OCI-LY7 (cell line): Measurements from ENCODE around the gene PES1. TPM values are rescaled to one million over a fixed set of nuclear protein-coding genes. Genes with fewer than 3 reads are reported as not detected.

Experiments
- BruUV-seq: library from RNA; stranded (reverse); fragments of 400-500 nt; replicated peaks from 2 replicates; lab custom pipeline; 2021; lab: Mats Ljungman, UMichigan
- CTCF ChIA-PET: fragments of 300-600 bp; sonication (Branson Sonifier 250); formaldehyde crosslinking; loops from one replicate; lab custom pipeline; 2022; ENCODE audit warnings: antibody characterized with exemption; ENCODE audit not compliant: unreplicated experiment; lab: Charles Lee
- POLR2A ChIA-PET: fragments of 300-600 bp; sonication (Branson Sonifier 250); formaldehyde crosslinking; loops from one replicate; lab custom pipeline; 2022; ENCODE audit warnings: antibody characterized with exemption; lab: Charles Lee
- DNase-seq: peaks from one replicate; pipeline ENCODE4 v3.0.0-alpha.2; 2015; ENCODE audit warnings: low spot score
- H2AFZ ChIP-seq: fragments of 200-600 bp; sonication (generic), shearing (Covaris generic); 2 replicates; pipeline ENCODE4 v1.6.1; 2014; ENCODE audit warnings: mild to moderate bottlenecking, antibody characterized with exemption, low read length, moderate library complexity
- H3K27ac ChIP-seq: fragments of 200-600 bp; sonication (generic); 2 replicates; pipeline ENCODE4 v1.5.1; 2014; ENCODE audit warnings: mixed run types, low read depth, mild to moderate bottlenecking, moderate library complexity, low read length, inconsistent platforms; ENCODE audit not compliant: poor library complexity, severe bottlenecking
- H3K36me3 ChIP-seq: fragments of 200-600 bp; sonication (generic); 2 replicates; pipeline ENCODE4 v1.6.1; 2014; ENCODE audit warnings: mild to moderate bottlenecking, antibody characterized with exemption, low read length, moderate library complexity, mixed read lengths; ENCODE audit not compliant: insufficient read depth
- H3K4me1 ChIP-seq: fragments of 200-600 bp; sonication (generic); 2 replicates; pipeline ENCODE4 v1.5.1; 2014; ENCODE audit warnings: mild to moderate bottlenecking, low read length; ENCODE audit not compliant: insufficient read depth, poor library complexity, severe bottlenecking
- H3K4me2 ChIP-seq: fragments of 200-600 bp; sonication (generic); 2 replicates; pipeline ENCODE4 v1.6.1; 2014; ENCODE audit warnings: mild to moderate bottlenecking, low read length
- H3K4me3 ChIP-seq: fragments of 200-600 bp; sonication (generic); 2 replicates; pipeline ENCODE4 v1.5.1; 2014; ENCODE audit warnings: mild to moderate bottlenecking, low read depth, low read length; ENCODE audit not compliant: poor library complexity, severe bottlenecking
- H3K79me2 ChIP-seq: fragments of 200-600 bp; sonication (generic); 2 replicates; pipeline ENCODE4 v1.6.1; 2016; ENCODE audit warnings: low read depth, mild to moderate bottlenecking, low read length, moderate library complexity, mixed read lengths; ENCODE audit not compliant: insufficient read depth
- H3K9me2 ChIP-seq: fragments of 200-600 bp; sonication (generic); 2 replicates; pipeline ENCODE4 v1.6.1; 2016; ENCODE audit warnings: mild to moderate bottlenecking, low read length, mixed read lengths; ENCODE audit not compliant: insufficient read depth
- H3K9me3 ChIP-seq: fragments of 200-600 bp; sonication (generic); 2 replicates; pipeline ENCODE4 v1.6.1; 2014; ENCODE audit warnings: mild to moderate bottlenecking, mixed run types, low read length, mixed read lengths
- H4K20me1 ChIP-seq: fragments of 200-600 bp; sonication (generic); 2 replicates; pipeline ENCODE4 v1.6.1; 2014; ENCODE audit warnings: mild to moderate bottlenecking, antibody characterized with exemption, low read length, moderate library complexity, mixed read lengths; ENCODE audit not compliant: insufficient read depth
- CTCF ChIP-seq: fragments of 200-600 bp; sonication (generic); conservative IDR thresholded peaks from 2 replicates; pipeline ENCODE4 v1.5.1; 2014; ENCODE audit warnings: mild to moderate bottlenecking, antibody characterized with exemption, low read length, moderate library complexity, mixed read lengths
- EZH2phosphoT487 ChIP-seq: fragments of 200-600 bp; sonication (generic); IDR thresholded peaks from 2 replicates; pipeline ENCODE4 v1.6.1; 2018; ENCODE audit warnings: low read depth, borderline replicate concordance, mild to moderate bottlenecking, mixed run types, antibody characterized with exemption, low read length, moderate library complexity, mixed read lengths
- intact Hi-C: fragments of 100-400 bp; cut with micrococcal nuclease; formaldehyde crosslinking; loops from one replicate; pipeline ENCODE4 v1.10.0; 2022; ENCODE audit not compliant: unreplicated experiment
- total RNA-seq, 2 experiments: library from RNA; depleted of rRNA in 1 of 2; stranded (reverse); fragments of >200 nt in 1 of 2; shearing (Covaris generic) in 1 of 2; gene quantifications; 2 replicates each; pipeline ENCODE4 v1.2.3, GENCODE V29; 2014 to 2022

Gene PES1
- total RNA-seq, 2 experiments from 2014 or later = 78.2 to 107 TPM

GRCh38 chr22:30538280-30538679, 53.4 kb downstream of the PES1 start:
- H3K27ac ChIP-seq = no peak overlapping the region
- CTCF ChIA-PET = no interaction called here
- no peak for DNase-seq
- intact Hi-C loops = no loop called here
- no peak overlapping the region for H2AFZ ChIP-seq
- no TSS peak for BruUV-seq
- H3K4me3 ChIP-seq = no peak overlapping the region
- no peaks in the 10 kb centered on the region for H3K9me2 ChIP-seq
- H3K4me1 ChIP-seq = no peaks in the 10 kb centered on the region
- no peaks in the 10 kb centered on the region for H3K36me3 ChIP-seq
- no peaks in the 10 kb centered on the region for H3K9me3 ChIP-seq
- TF ChIP-seq CTCF (no peak), EZH2phosphoT487 (no peak)
- POLR2A ChIA-PET = no interaction called here
- no peaks in the 10 kb centered on the region for H3K79me2 ChIP-seq
- H3K4me2 ChIP-seq = no peak overlapping the region
- H4K20me1 ChIP-seq = no peaks in the 10 kb centered on the region

GRCh38 chr22:30537083-30537731, 54.5 kb downstream of the PES1 start:
- no peaks in the 10 kb centered on the region for H3K9me3 ChIP-seq
- no peaks in the 10 kb centered on the region for H4K20me1 ChIP-seq
- H3K27ac ChIP-seq = no peak overlapping the region
- H3K4me2 ChIP-seq = no peak overlapping the region
- no peak overlapping the region for H3K4me3 ChIP-seq
- ChIA-PET POLR2A (no interaction called here), CTCF (interaction anchor here (0.6 kb wide), 1 partner anchor 52 kb away, joined by 3 read pairs; no protein-coding TSS in a partner anchor)
- no peak overlapping the region for H2AFZ ChIP-seq
- H3K4me1 ChIP-seq = no peaks in the 10 kb centered on the region
- no TSS peak for BruUV-seq
- H3K9me2 ChIP-seq = no peaks in the 10 kb centered on the region
- H3K36me3 ChIP-seq = no peaks in the 10 kb centered on the region
- no peaks in the 10 kb centered on the region for H3K79me2 ChIP-seq
- no peak for TF ChIP-seq CTCF
- no peak for TF ChIP-seq EZH2phosphoT487
- DNase-seq = no peak
- intact Hi-C loops = no loop called here

GRCh38 chr22:30535182-30535581, 56.5 kb downstream of the PES1 start:
- ChIA-PET CTCF (no interaction called here), POLR2A (no interaction called here)
- Histone ChIP-seq H3K79me2 (no peaks in the 10 kb centered on the region), H3K4me1 (no peaks in the 10 kb centered on the region), H3K4me2 (no peak overlapping the region), H2AFZ (no peak overlapping the region), H3K9me3 (no peaks in the 10 kb centered on the region), H3K9me2 (no peaks in the 10 kb centered on the region), H3K36me3 (no peaks in the 10 kb centered on the region), H4K20me1 (no peaks in the 10 kb centered on the region), H3K27ac (no peak overlapping the region), H3K4me3 (no peak overlapping the region)
- DNase-seq = no peak
- TF ChIP-seq CTCF (no peak), EZH2phosphoT487 (no peak)
- intact Hi-C loops = no loop called here
- no TSS peak for BruUV-seq
